HEK293 (cell line): ENCODE measurements around the gene OXSR1.
A peak's percentile ranks its signal among the peaks of the same experiment; 100 is the strongest.
"Not testable (repeated sequence)": the region's sequence is repeated elsewhere in the genome, so short reads cannot be mapped to it uniquely, and the experiment has no call there.

Source experiments
- CTCF ChIA-PET: fragments of 350-600 bp; formaldehyde crosslinking; extraction: SDS; loops from one replicate; lab custom pipeline; 2021; ENCODE audit warnings: antibody characterized with exemption; lab: Yijun Ruan, JAX
- POLR2A ChIA-PET: fragments of 300-600 bp; formaldehyde crosslinking; extraction: SDS; loops from one replicate; lab custom pipeline; 2020; ENCODE audit warnings: antibody characterized with exemption, inconsistent platforms; lab: Yijun Ruan, JAX
- H3K27ac ChIP-seq: fragments of 200-500 bp; sonication (Bioruptor generic); 2 replicates; pipeline ENCODE4 v1.5.1; 2014; ENCODE audit warnings: low read depth, low read length, control low read depth, inconsistent platforms; ENCODE audit errors: extremely low read depth
- H3K36me3 ChIP-seq, 2 experiments: fragments of 200-500 bp in 1 of 2; sonication (Bioruptor generic) in 1 of 2; 1 replicate in 1 of 2; 2 replicates in 1 of 2; pipeline ENCODE4 v1.5.1; 2014 to 2017; ENCODE audit warnings: inconsistent platforms in 2 of 2, low read length in 2 of 2; ENCODE audit not compliant: control insufficient read depth in 2 of 2, insufficient read depth in 1 of 2
- H3K4me1 ChIP-seq: fragments of 200-500 bp; sonication (Bioruptor generic); 2 replicates; pipeline ENCODE4 v1.5.1; 2014; ENCODE audit warnings: mild to moderate bottlenecking, low read length, inconsistent platforms; ENCODE audit not compliant: control insufficient read depth, insufficient read depth
- H3K4me3 ChIP-seq: 2 replicates; pipeline ENCODE4 v1.5.1; 2011; ENCODE audit warnings: low read depth, mild to moderate bottlenecking, control low read depth, low read length, moderate library complexity
- H3K9me3 ChIP-seq: fragments of 200-500 bp; sonication (Bioruptor generic); 2 replicates; pipeline ENCODE4 v1.5.1; 2014; ENCODE audit warnings: low read depth, low read length, inconsistent platforms; ENCODE audit not compliant: control insufficient read depth, insufficient read depth
- ATF2 ChIP-seq: fragments of 450-650 bp; formaldehyde crosslinking; IDR thresholded peaks from 2 replicates; pipeline ENCODE4 v1.5.1; 2016; ENCODE audit warnings: missing biosample characterization, missing genetic modification characterization, low read depth
- INSM2 ChIP-seq: fragments of 450-650 bp; formaldehyde crosslinking; IDR thresholded peaks from 2 replicates; pipeline ENCODE4 v1.5.1; 2016; ENCODE audit warnings: missing biosample characterization, missing genetic modification characterization
- MYNN ChIP-seq: fragments of 450-650 bp; formaldehyde crosslinking; IDR thresholded peaks from 2 replicates; pipeline ENCODE4 v1.5.1; 2016; ENCODE audit warnings: missing biosample characterization, missing genetic modification characterization, borderline replicate concordance
- SP2 ChIP-seq: fragments of 450-650 bp; formaldehyde crosslinking; IDR thresholded peaks from 2 replicates; pipeline ENCODE4 v1.5.1; 2016; ENCODE audit warnings: missing biosample characterization, missing genetic modification characterization
- ZNF140 ChIP-seq: fragments of 450-650 bp; formaldehyde crosslinking; IDR thresholded peaks from 2 replicates; pipeline ENCODE4 v1.5.1; 2016; ENCODE audit warnings: missing biosample characterization, missing genetic modification characterization
- ZNF157 ChIP-seq: fragments of 450-650 bp; formaldehyde crosslinking; IDR thresholded peaks from 2 replicates; pipeline ENCODE4 v1.5.1; 2016; ENCODE audit warnings: missing biosample characterization, missing genetic modification characterization
- ZNF2 ChIP-seq: fragments of 450-650 bp; formaldehyde crosslinking; IDR thresholded peaks from 2 replicates; pipeline ENCODE4 v1.5.1; 2016; ENCODE audit warnings: missing biosample characterization, missing genetic modification characterization
- ZNF626 ChIP-seq: fragments of 450-650 bp; sonication (Bioruptor Pico); formaldehyde crosslinking; IDR thresholded peaks from 2 replicates; pipeline ENCODE4 v1.5.1; 2018; ENCODE audit warnings: missing biosample characterization, missing genetic modification characterization, inconsistent platforms

The OXSR1 gene

DNA sequence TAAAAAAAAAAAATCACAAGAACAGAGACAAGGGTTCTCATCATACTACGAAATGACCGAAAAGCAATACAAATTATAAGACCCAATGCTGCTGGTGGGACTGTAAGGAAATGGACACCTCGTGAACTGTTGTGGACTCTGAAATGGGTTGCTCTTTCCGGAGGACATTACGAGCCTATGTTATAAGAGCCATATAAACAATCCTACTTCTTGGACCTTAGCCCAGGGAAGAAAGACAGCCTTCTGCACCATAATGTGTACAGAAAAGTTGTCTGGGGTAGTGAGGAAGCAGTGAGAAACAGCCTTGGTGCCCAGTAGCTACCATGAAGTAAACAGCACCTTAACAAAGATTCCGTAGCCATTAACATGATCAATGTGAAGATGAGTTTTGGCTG is 119.4 kb downstream of the OXSR1 start (continued):
- TF ChIP-seq ZNF2 (tag by site-specific recombination) (no peak), ZNF140 (tag by site-specific recombination) (no peak), MYNN (no peak), SP2 (tag by site-specific recombination) (no peak)

GRCh38 chr3:38289286-38290217 is 124.2 kb downstream of the OXSR1 start:
- POLR2A ChIA-PET, result not testable (repeated sequence)

GRCh38 chr3:38297053-38297452 is 131.7 kb downstream of the OXSR1 start:
- H3K27ac ChIP-seq, H3K4me3 ChIP-seq, H3K4me1 ChIP-seq, H3K36me3 ChIP-seq, POLR2A ChIA-PET, H3K9me3 ChIP-seq: not testable (repeated sequence)
- CTCF ChIA-PET, result interaction anchor here (0.6 kb wide), 1 partner anchor 166 kb away, joined by 3 read pairs; no protein-coding TSS in a partner anchor

More at GRCh38 chr3:38289286-38290217, 124.2 kb downstream of the OXSR1 start:
- H3K4me3 ChIP-seq, H3K4me1 ChIP-seq, H3K9me3 ChIP-seq, CTCF ChIA-PET, H3K27ac ChIP-seq, H3K36me3 ChIP-seq: not testable (repeated sequence)

DNA sequence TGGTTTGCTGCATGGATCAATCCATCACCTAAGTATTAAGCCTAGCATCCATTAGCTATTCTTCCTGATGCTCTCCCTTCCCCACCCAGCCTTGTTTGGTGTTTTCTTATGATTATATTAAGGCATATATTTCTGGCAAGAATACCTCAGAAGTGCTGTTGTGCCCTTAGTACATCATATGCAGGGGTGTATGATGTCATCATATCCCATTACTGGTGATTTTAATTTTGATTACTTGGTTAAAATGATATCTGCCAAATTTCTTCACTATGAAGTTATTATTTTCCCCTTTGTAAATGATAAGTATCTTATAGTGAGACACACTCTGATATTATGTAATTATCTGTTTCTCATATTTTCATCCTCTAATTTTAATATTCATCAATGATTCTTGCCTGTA is 132.2 kb downstream of the OXSR1 start:
- ChIA-PET CTCF (interaction anchor here (0.6 to 1.5 kb wide), 4 partner anchors 9 to 166 kb away, joined by 3 read pairs; no protein-coding TSS in a partner anchor), POLR2A (no interaction called here)

More for the DNA sequence above, 132.2 kb downstream of the OXSR1 start:
- Histone ChIP-seq H3K4me1 (no peaks in the 10 kb centered on the region), H3K4me3 (no peak overlapping the region), H3K9me3 (no peaks in the 10 kb centered on the region), H3K36me3 (no peaks in the 10 kb centered on the region), H3K27ac (no peak overlapping the region)
- no peak for TF ChIP-seq ZNF157 (tag by site-specific recombination)
- TF ChIP-seq ATF2 (tag by site-specific recombination), result 0 out of 2 replicates have a peak, but pooled peaks have one; percentile 10
- TF ChIP-seq ZNF626 (tag by site-specific recombination), result no peak
- TF ChIP-seq INSM2 (tag by site-specific recombination), result no peak
